ENCODE measurements around the gene RAB39A.

GRCh38 chr11:107973641-107974040, 45.4 kb downstream of the RAB39A start:
- TF ChIP-seq CTCF (IDR thresholded peaks at IDR 0.05) (no peak), RAD21 (conservative IDR thresholded peaks at IDR 0.05 in 1 of 2, IDR thresholded peaks at IDR 0.05 in 1 of 2) (no peak)

Data from A549 (cell line).